ENCODE results near the gene ENOX1. TPM values are rescaled to one million over a fixed set of nuclear protein-coding genes. Genes with fewer than 3 reads are reported as not detected.

The ENOX1 gene
- total and polyA plus RNA-seq, 9 of the 15 experiments (the other 6 are each of a cell fraction or from before 2014, with no cell fraction given) = not detected

DNA sequence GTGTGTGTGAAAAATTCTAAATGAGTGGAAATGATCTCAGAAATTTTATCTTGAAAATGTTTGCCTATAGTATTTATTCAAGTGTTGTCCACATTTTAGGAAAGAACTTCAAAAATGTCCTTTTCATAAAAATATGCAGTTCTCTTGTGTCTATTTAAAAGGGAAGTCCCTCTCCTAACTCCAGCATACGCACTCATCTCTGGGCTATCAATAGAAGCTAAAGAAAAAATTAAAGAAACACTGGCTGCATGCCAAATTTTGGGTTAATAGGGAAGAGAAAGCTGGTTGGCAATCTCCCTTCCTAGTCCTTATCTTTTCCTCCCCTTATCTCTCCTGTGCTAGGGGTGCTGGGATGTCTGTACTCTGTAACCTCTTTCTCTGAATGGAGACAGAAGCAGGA, 313.3 kb downstream of the ENOX1 start:
- H3K4me3 ChIP-seq = no peak overlapping the region
- H3K79me2 ChIP-seq (ENCODE audit: control insufficient read depth, insufficient read depth, low read length) = no peaks in the 10 kb centered on the region
- no peaks in the 10 kb centered on the region for H4K20me1 ChIP-seq (replicated peaks; ENCODE audit: control insufficient read depth, insufficient read depth, low read length)
- H3K36me3 ChIP-seq (ENCODE audit: control insufficient read depth, insufficient read depth, low read length) = no peaks in the 10 kb centered on the region
- H3K4me1 ChIP-seq (replicated peaks in 1 of 2; ENCODE audit: control insufficient read depth in 2 of 2, insufficient read depth in 2 of 2, low read length in 2 of 2) = no peaks in the 10 kb centered on the region
- ChIA-PET POLR2A (no interaction called here), CTCF (ENCODE audit: low intra/inter-chr PET ratio) (no interaction called here)
- intact Hi-C loops (cut with micrococcal nuclease) (no loop called here), in situ Hi-C loops (cut with MboI) (no loop called here)
- no TSS peak for BruUV-seq (replicated peaks)
- no peak overlapping the region for H3K9ac ChIP-seq (ENCODE audit: insufficient read depth in 1 of 2, low read depth in 2 of 2, low read length in 2 of 2)
- H3K27me3 ChIP-seq (ENCODE audit: control insufficient read depth in 2 of 2, insufficient read depth in 2 of 2, low read length in 2 of 2) = no peaks in the 10 kb centered on the region
- no peak overlapping the region for H3K4me2 ChIP-seq (ENCODE audit: insufficient read depth, low read length)
- H3K27ac ChIP-seq (ENCODE audit: extremely low read depth, low read depth, low read length) = no peak overlapping the region
- H3K9me1 ChIP-seq (ENCODE audit: control insufficient read depth, insufficient read depth, low read length) = no peaks in the 10 kb centered on the region
- no peak for FAIRE-seq
- WGBS (ENCODE audit: insufficient coverage, low coverage, missing lambda C conversion rate) = no CpG with 5 or more reads among the region's 1 CpG
- TF ChIP-seq NFIC (IDR thresholded peaks at IDR 0.05) (peak; percentile 81), ZKSCAN8 (CRISPR knock-in tag; IDR thresholded peaks at IDR 0.05) (no peak), NFIX (CRISPR knock-in tag; IDR thresholded peaks at IDR 0.05; ENCODE audit: low read depth) (peak; percentile 62)
- peak in 1 of 4 experiments; percentile 3 for DNase-seq (ENCODE audit: extremely low read depth in 1 of 4, low spot score in 3 of 4)
- H2AFZ ChIP-seq (ENCODE audit: low read depth, low read length) = no peak overlapping the region
- H3K9me3 ChIP-seq (replicated peaks; ENCODE audit: control insufficient read depth, insufficient read depth, low read depth, low read length) = no peaks in the 10 kb centered on the region
- ATAC-seq = no peak

DNA sequence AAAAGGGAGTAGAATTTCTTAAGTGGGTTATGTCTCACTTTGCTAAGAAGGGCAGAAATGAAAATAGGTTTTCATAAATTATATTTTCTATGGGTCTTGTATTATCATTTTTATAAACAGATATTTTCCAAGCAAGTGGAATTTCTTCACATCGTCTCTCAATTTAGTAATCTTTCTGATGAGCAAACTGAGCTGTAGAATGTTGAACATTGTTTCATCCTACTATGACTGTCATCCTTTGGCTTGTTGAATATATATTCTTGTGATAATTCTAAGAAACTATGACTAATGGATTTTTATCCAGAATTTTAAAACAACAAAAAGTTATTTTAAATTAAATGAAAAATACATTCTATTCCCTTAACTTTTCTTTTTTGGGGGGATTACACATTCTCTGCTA, 313.8 kb downstream of the ENOX1 start:
- no peaks in the 10 kb centered on the region for H3K4me1 ChIP-seq (replicated peaks in 1 of 2; ENCODE audit: control insufficient read depth in 2 of 2, insufficient read depth in 2 of 2, low read length in 2 of 2)
- H3K9ac ChIP-seq (ENCODE audit: insufficient read depth in 1 of 2, low read depth in 2 of 2, low read length in 2 of 2) = no peak overlapping the region
- H4K20me1 ChIP-seq (replicated peaks; ENCODE audit: control insufficient read depth, insufficient read depth, low read length) = no peaks in the 10 kb centered on the region
- in situ Hi-C loops (cut with MboI) = no loop called here
- H3K9me1 ChIP-seq (ENCODE audit: control insufficient read depth, insufficient read depth, low read length) = no peaks in the 10 kb centered on the region
- ATAC-seq (no peak), FAIRE-seq (no peak), DNase-seq (ENCODE audit: extremely low read depth in 1 of 4, low spot score in 3 of 4) (no peak)
- 0% methylated on average over 1 of the region's 1 CpG for WGBS (ENCODE audit: insufficient coverage, low coverage, missing lambda C conversion rate)
- no peak overlapping the region for H3K27ac ChIP-seq (ENCODE audit: extremely low read depth, low read depth, low read length)
- H2AFZ ChIP-seq (ENCODE audit: low read depth, low read length) = no peak overlapping the region
- no peaks in the 10 kb centered on the region for H3K9me3 ChIP-seq (replicated peaks; ENCODE audit: control insufficient read depth, insufficient read depth, low read depth, low read length)
- H3K36me3 ChIP-seq (ENCODE audit: control insufficient read depth, insufficient read depth, low read length) = no peaks in the 10 kb centered on the region
- POLR2A ChIA-PET = no interaction called here
- intact Hi-C loops (cut with micrococcal nuclease) = no loop called here
- H3K27me3 ChIP-seq (ENCODE audit: control insufficient read depth in 2 of 2, insufficient read depth in 2 of 2, low read length in 2 of 2) = no peaks in the 10 kb centered on the region
- no peaks in the 10 kb centered on the region for H3K79me2 ChIP-seq (ENCODE audit: control insufficient read depth, insufficient read depth, low read length)
- no TSS peak for BruUV-seq (replicated peaks)
- CTCF ChIA-PET (ENCODE audit: low intra/inter-chr PET ratio) = no interaction called here
- no peak overlapping the region for H3K4me2 ChIP-seq (ENCODE audit: insufficient read depth, low read length)
- H3K4me3 ChIP-seq = no peak overlapping the region
- no peak for TF ChIP-seq ILF3 (IDR thresholded peaks at IDR 0.05; ENCODE audit: borderline replicate concordance)
- no peak for TF ChIP-seq TCF7L2 (IDR thresholded peaks at IDR 0.05; ENCODE audit: low read depth, low read length)
- TF ChIP-seq, protein P1, sequence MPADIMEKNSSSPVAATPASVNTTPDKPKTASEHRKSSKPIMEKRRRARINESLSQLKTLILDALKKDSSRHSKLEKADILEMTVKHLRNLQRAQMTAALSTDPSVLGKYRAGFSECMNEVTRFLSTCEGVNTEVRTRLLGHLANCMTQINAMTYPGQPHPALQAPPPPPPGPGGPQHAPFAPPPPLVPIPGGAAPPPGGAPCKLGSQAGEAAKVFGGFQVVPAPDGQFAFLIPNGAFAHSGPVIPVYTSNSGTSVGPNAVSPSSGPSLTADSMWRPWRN (IDR thresholded peaks at IDR 0.05; ENCODE audit: low read depth) = no peak
- TF ChIP-seq, protein P2, sequence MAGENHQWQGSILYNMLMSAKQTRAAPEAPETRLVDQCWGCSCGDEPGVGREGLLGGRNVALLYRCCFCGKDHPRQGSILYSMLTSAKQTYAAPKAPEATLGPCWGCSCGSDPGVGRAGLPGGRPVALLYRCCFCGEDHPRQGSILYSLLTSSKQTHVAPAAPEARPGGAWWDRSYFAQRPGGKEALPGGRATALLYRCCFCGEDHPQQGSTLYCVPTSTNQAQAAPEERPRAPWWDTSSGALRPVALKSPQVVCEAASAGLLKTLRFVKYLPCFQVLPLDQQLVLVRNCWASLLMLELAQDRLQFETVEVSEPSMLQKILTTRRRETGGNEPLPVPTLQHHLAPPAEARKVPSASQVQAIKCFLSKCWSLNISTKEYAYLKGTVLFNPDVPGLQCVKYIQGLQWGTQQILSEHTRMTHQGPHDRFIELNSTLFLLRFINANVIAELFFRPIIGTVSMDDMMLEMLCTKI (IDR thresholded peaks at IDR 0.05; ENCODE audit: partially characterized antibody) = no peak
- no peak for TF ChIP-seq ZKSCAN1 (IDR thresholded peaks at IDR 0.05; ENCODE audit: low read depth, low read length)
- no peak for TF ChIP-seq SRSF9 (IDR thresholded peaks at IDR 0.05; ENCODE audit: borderline replicate concordance, low read depth, low read length)
- TF ChIP-seq KLF6 (CRISPR knock-in tag; IDR thresholded peaks at IDR 0.05; ENCODE audit: borderline replicate concordance) = no peak
- TF ChIP-seq, protein P3, sequence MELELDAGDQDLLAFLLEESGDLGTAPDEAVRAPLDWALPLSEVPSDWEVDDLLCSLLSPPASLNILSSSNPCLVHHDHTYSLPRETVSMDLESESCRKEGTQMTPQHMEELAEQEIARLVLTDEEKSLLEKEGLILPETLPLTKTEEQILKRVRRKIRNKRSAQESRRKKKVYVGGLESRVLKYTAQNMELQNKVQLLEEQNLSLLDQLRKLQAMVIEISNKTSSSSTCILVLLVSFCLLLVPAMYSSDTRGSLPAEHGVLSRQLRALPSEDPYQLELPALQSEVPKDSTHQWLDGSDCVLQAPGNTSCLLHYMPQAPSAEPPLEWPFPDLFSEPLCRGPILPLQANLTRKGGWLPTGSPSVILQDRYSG (tag; conservative IDR thresholded peaks at IDR 0.05; ENCODE audit: low read depth) = no peak
- TF ChIP-seq DPF2 (IDR thresholded peaks at IDR 0.05) = no peak
- TF ChIP-seq, protein P4, sequence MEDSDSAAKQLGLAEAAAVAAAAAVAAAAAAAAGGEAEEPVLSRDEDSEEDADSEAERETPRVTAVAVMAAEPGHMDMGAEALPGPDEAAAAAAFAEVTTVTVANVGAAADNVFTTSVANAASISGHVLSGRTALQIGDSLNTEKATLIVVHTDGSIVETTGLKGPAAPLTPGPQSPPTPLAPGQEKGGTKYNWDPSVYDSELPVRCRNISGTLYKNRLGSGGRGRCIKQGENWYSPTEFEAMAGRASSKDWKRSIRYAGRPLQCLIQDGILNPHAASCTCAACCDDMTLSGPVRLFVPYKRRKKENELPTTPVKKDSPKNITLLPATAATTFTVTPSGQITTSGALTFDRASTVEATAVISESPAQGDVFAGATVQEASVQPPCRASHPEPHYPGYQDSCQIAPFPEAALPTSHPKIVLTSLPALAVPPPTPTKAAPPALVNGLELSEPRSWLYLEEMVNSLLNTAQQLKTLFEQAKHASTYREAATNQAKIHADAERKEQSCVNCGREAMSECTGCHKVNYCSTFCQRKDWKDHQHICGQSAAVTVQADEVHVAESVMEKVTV (CRISPR knock-in tag; IDR thresholded peaks at IDR 0.05) = no peak
